K562 (cell line): ENCODE measurements around the gene GARNL3. TPM values are rescaled to one million over a fixed set of nuclear protein-coding genes. Genes with fewer than 3 reads are reported as not detected.

Experiments
- ATAC-seq: fragments of 200-7000 bp; cut with Tn5 transposase; 3 replicates; pipeline ENCODE4 v1.9.1; 2020; ENCODE audit warnings: moderate library complexity
- BruUV-seq: library from RNA; stranded (reverse); fragments of 400-500 nt; replicated peaks from 2 replicates; lab custom pipeline; 2021; lab: Mats Ljungman, UMichigan
- CTCF ChIA-PET: fragments of 300-600 bp; formaldehyde crosslinking; extraction: SDS; loops from one replicate; lab custom pipeline; 2021; ENCODE audit warnings: low intra/inter-chr PET ratio; lab: Yijun Ruan, JAX
- POLR2A ChIA-PET: fragments of 300-600, 350-650 bp; sonication (Branson Sonifier 250); formaldehyde crosslinking; extraction: SDS; loops from one replicate; lab custom pipeline; 2021; ENCODE audit warnings: antibody characterized with exemption, inconsistent platforms; lab: Yijun Ruan, JAX
- DNase-seq, 4 experiments: peaks; one replicate each; pipeline versions ENCODE4 v3.0.0 to v3.0.0-alpha.2; 2011 to 2018; ENCODE audit warnings: low spot score in 3 of 4, mixed read lengths in 3 of 4; ENCODE audit errors: extremely low read depth in 1 of 4
- FAIRE-seq: peaks from 2 replicates; lab custom pipeline; 2011; peaks lifted over from hg19 to GRCh38; lab: Jason Lieb, UNC
- H2AFZ ChIP-seq: 2 replicates; pipeline ENCODE4 v1.6.0; 2011; ENCODE audit warnings: low read depth, low read length, control low read depth, inconsistent platforms
- H3K27ac ChIP-seq: fragments of 200-600 bp; 3 replicates; pipeline ENCODE4 v1.8.0; 2011; ENCODE audit warnings: low read depth, mild to moderate bottlenecking, control low read depth, inconsistent platforms, low read length, moderate library complexity, mixed read lengths; ENCODE audit errors: extremely low read depth
- H3K27me3 ChIP-seq, 2 experiments: fragments of 300-600 bp in 1 of 2; 2 replicates in 1 of 2; 3 replicates in 1 of 2; pipeline versions ENCODE4 v1.6.0 to v1.8.0; 2011; ENCODE audit warnings: inconsistent platforms in 2 of 2, low read length in 2 of 2, mild to moderate bottlenecking in 1 of 2, mixed read lengths in 1 of 2, moderate library complexity in 1 of 2; ENCODE audit not compliant: control insufficient read depth in 2 of 2, insufficient read depth in 2 of 2
- H3K36me3 ChIP-seq: fragments of 300-600 bp; 3 replicates; pipeline ENCODE4 v1.8.0; 2011; ENCODE audit warnings: mild to moderate bottlenecking, low read length, inconsistent platforms; ENCODE audit not compliant: control insufficient read depth, insufficient read depth
- H3K4me1 ChIP-seq, 2 experiments: fragments of 200-600 bp in 1 of 2; replicated peaks in 1 of 2; 2 replicates in 1 of 2; 3 replicates in 1 of 2; pipeline versions ENCODE4 v1.5.1 to v1.8.0; 2011; ENCODE audit warnings: inconsistent platforms in 2 of 2, low read length in 2 of 2, mild to moderate bottlenecking in 1 of 2, mixed read lengths in 1 of 2, moderate library complexity in 1 of 2; ENCODE audit not compliant: control insufficient read depth in 2 of 2, insufficient read depth in 2 of 2
- H3K4me2 ChIP-seq: 2 replicates; pipeline ENCODE4 v1.6.1; 2011; ENCODE audit warnings: low read length, control low read depth, inconsistent platforms, mixed read lengths; ENCODE audit not compliant: insufficient read depth
- H3K4me3 ChIP-seq: fragments of 200-600 bp; sonication (generic), shearing (Covaris generic); 2 replicates; pipeline ENCODE4 v1.5.1; 2016; ENCODE audit warnings: control low read depth, inconsistent platforms
- H3K79me2 ChIP-seq: fragments of 200-600 bp; 3 replicates; pipeline ENCODE4 v1.8.0; 2011; ENCODE audit warnings: low read length, inconsistent platforms; ENCODE audit not compliant: control insufficient read depth, insufficient read depth
- H3K9ac ChIP-seq, 2 experiments: 2 replicates each; pipeline versions ENCODE4 v1.6.0 to v1.6.1; 2011; ENCODE audit warnings: low read depth in 2 of 2, low read length in 2 of 2, control low read depth in 1 of 2, inconsistent platforms in 1 of 2, mild to moderate bottlenecking in 1 of 2, mixed read lengths in 1 of 2; ENCODE audit not compliant: insufficient read depth in 1 of 2
- H3K9me1 ChIP-seq: one replicate; pipeline ENCODE4 v1.6.0; 2011; ENCODE audit warnings: inconsistent platforms, mild to moderate bottlenecking, low read length, moderate library complexity; ENCODE audit not compliant: control insufficient read depth, insufficient read depth
- H3K9me3 ChIP-seq: replicated peaks from 2 replicates; pipeline ENCODE4 v1.5.1; 2011; ENCODE audit warnings: low read depth, low read length, inconsistent platforms; ENCODE audit not compliant: control insufficient read depth, insufficient read depth
- H4K20me1 ChIP-seq: replicated peaks from 2 replicates; pipeline ENCODE4 v1.6.1; 2011; ENCODE audit warnings: low read length, inconsistent platforms, mixed read lengths; ENCODE audit not compliant: control insufficient read depth, insufficient read depth
- CBX8 ChIP-seq: fragments of 200-600 bp; sonication (generic); IDR thresholded peaks from 2 replicates; pipeline ENCODE4 v1.6.1; 2012; ENCODE audit warnings: borderline replicate concordance, mixed run types, low read depth, mild to moderate bottlenecking, moderate library complexity, mixed read lengths, low read length, control low read depth, inconsistent platforms; ENCODE audit not compliant: poor library complexity, severe bottlenecking; ENCODE audit errors: extremely low read depth
- CREM ChIP-seq: IDR thresholded peaks from 2 replicates; pipeline ENCODE4 v1.6.1; 2014; ENCODE audit warnings: antibody characterized with exemption, low read depth
- ID3 ChIP-seq, 2 experiments: fragments of 250-450 bp in 1 of 2; fragments of 450-650 bp in 1 of 2; sonication (Bioruptor Pico) in 1 of 2; IDR thresholded peaks; 2 replicates each; pipeline versions ENCODE4 v1.6.1 to v1.8.0; 2016 to 2021; ENCODE audit warnings: mild to moderate bottlenecking in 2 of 2, moderate library complexity in 2 of 2, missing compliant biosample characterization in 1 of 2, missing genetic modification characterization in 1 of 2
- ZNF707 ChIP-seq: fragments of 250-450 bp; sonication (Bioruptor Pico); conservative IDR thresholded peaks from 2 replicates; pipeline ENCODE4 v1.8.0; 2022; ENCODE audit warnings: inconsistent platforms, mild to moderate bottlenecking, moderate library complexity
- WGBS: fragments of 100-300 bp; shearing (Covaris generic); methylation state at CpG from one replicate; pipeline ENCODE4 v1.1.6; 2016; ENCODE audit warnings: low coverage, mixed read lengths; ENCODE audit not compliant: insufficient coverage; ENCODE audit errors: missing lambda C conversion rate; 5-methylcytosine and 5-hydroxymethylcytosine counted together
- in situ Hi-C: fragments of 300-500 bp; cut with MboI; formaldehyde crosslinking; loops from 4 replicates; pipeline ENCODE4 v1.15.0; 2018; ENCODE audit warnings: inconsistent platforms, mixed read lengths
- intact Hi-C: fragments of 100-400 bp; cut with micrococcal nuclease; formaldehyde crosslinking; loops from 2 replicates; pipeline ENCODE4 v1.14.2; 2022
- polyA plus RNA-seq, 8 experiments: library from polyadenylated mRNA; depleted of rRNA in 4 of 8; stranded (reverse) in 5 of 8; unstranded in 3 of 8; fragments of >200 nt; fragmentation: Nextera tagmentation in 2 of 8; fragmentation: Illumina TruSeq in 1 of 8; extraction: Ambion mirVana in 2 of 8; extraction: Trizol in 1 of 8; gene quantifications; 2 replicates each; pipeline versions ENCODE4 v1.2.1 to v1.2.3, GENCODE V29; 2011 to 2014; ENCODE audit warnings: inconsistent platforms in 1 of 8, missing spikeins in 1 of 8
- total RNA-seq, 7 experiments: library from RNA; depleted of rRNA in 6 of 7; stranded (reverse); fragments of >200 nt in 6 of 7; fragmentation: Illumina TruSeq in 2 of 7; extraction: Trizol in 2 of 7; gene quantifications; 2 replicates each; pipeline versions ENCODE4 v1.2.1 to v1.2.3, GENCODE V29; 2011 to 2021; ENCODE audit warnings: low replicate concordance in 1 of 7

The GARNL3 gene
- total and polyA plus RNA-seq, 9 of the 15 experiments (the other 6 are each of a cell fraction or from before 2014, with no cell fraction given), result 0.35 to 2.7 (median 1.6) TPM

GRCh38 chr9:127222388-127223095, 42.0 kb upstream of the GARNL3 start:
- ChIA-PET CTCF (no interaction called here), POLR2A (no interaction called here)
- Histone ChIP-seq H4K20me1 (no peaks in the 10 kb centered on the region), H3K9me1 (peaks cover 4% of the 10 kb centered on the region), H3K79me2 (no peaks in the 10 kb centered on the region), H3K27me3 (peaks cover 16 to 60% of the 10 kb centered on the region in 2 experiments; a peak in 4 of 5 replicates), H3K4me1 (peaks cover 5 to 21% of the 10 kb centered on the region in 2 experiments; a peak in 4 of 5 replicates), H3K4me2 (no peak overlapping the region), H3K9ac (no peak overlapping the region), H3K27ac (no peak overlapping the region), H2AFZ (no peak overlapping the region), H3K9me3 (no peaks in the 10 kb centered on the region), H3K36me3 (no peaks in the 10 kb centered on the region), H3K4me3 (no peak overlapping the region)
- intact Hi-C loops (loop anchor here (10.0 kb wide), 1 partner anchor 202 kb away; the partner anchor contains the start of gene ZNF79), in situ Hi-C loops (no loop called here)
- ATAC-seq, result no peak
- FAIRE-seq, result no peak
- TF ChIP-seq ZNF707, result no peak
- TF ChIP-seq CBX8, result peak; percentile 96
- no peak for TF ChIP-seq CREM
- no peak for TF ChIP-seq ID3 (CRISPR knock-in tag; IDR thresholded peaks at IDR 0.05)
- TF ChIP-seq ID3 (tag; IDR thresholded peaks at IDR 0.05), result no peak
- WGBS, result 16% methylated on average over 14 of the region's 15 CpGs
- no TSS peak for BruUV-seq
- DNase-seq, result no peak
